Esophagus (tissue), 2 donors: ENCODE data around the gene PPP2R2B. TPM values are rescaled to one million over a fixed set of nuclear protein-coding genes. Genes with fewer than 3 reads are reported as not detected.

Experiments used
- H3K27ac ChIP-seq, 2 donors: one replicate each; pipeline ENCODE4 v1.5.1; 2013; ENCODE audit warnings: low read depth in 2 of 2, mild to moderate bottlenecking in 2 of 2, inconsistent platforms in 1 of 2, low read length in 1 of 2, moderate library complexity in 1 of 2
- H3K27me3 ChIP-seq, 2 donors: one replicate each; pipeline ENCODE4 v1.6.1; 2013; ENCODE audit warnings: low read length in 2 of 2, control low read depth in 1 of 2, mild to moderate bottlenecking in 1 of 2; ENCODE audit not compliant: insufficient read depth in 2 of 2, control insufficient read depth in 1 of 2
- H3K36me3 ChIP-seq, 2 donors: one replicate each; pipeline ENCODE4 v1.6.1; 2013; ENCODE audit warnings: low read length in 1 of 2; ENCODE audit not compliant: control insufficient read depth in 2 of 2, insufficient read depth in 2 of 2
- H3K4me1 ChIP-seq, 2 donors: one replicate each; pipeline ENCODE4 v1.6.1; 2013; ENCODE audit warnings: low read length in 1 of 2; ENCODE audit not compliant: control insufficient read depth in 2 of 2, insufficient read depth in 2 of 2
- H3K4me3 ChIP-seq, 2 donors: one replicate each; pipeline ENCODE4 v1.5.1; 2013; ENCODE audit warnings: low read length in 2 of 2, mild to moderate bottlenecking in 2 of 2, low read depth in 1 of 2, moderate library complexity in 1 of 2
- H3K9me3 ChIP-seq, 2 donors: one replicate each; pipeline ENCODE4 v1.6.1; 2013; ENCODE audit warnings: mild to moderate bottlenecking in 2 of 2, low read depth in 1 of 2, low read length in 1 of 2, moderate library complexity in 1 of 2; ENCODE audit not compliant: control insufficient read depth in 2 of 2, insufficient read depth in 1 of 2
- WGBS, 2 donors: extraction: QIAGEN DNeasy Blood & Tissue Kit; methylation state at CpG; one replicate each; pipeline ENCODE4 v1.1.7; 2013; 5-methylcytosine and 5-hydroxymethylcytosine counted together
- polyA plus RNA-seq, 2 donors: library from polyadenylated mRNA; stranded (reverse); fragments of 200-250 nt; gene quantifications; one replicate each; pipeline ENCODE4 v1.2.3, GENCODE V29; 2013
- donor health status: healthy with polysubstance abuse.
- donor health status: Bipolar disorder and iron deficiency.

Gene PPP2R2B
- polyA plus RNA-seq, 2 donors: 0.78 to 0.92 TPM

- no peaks in the 10 kb centered on the region for H3K9me3 ChIP-seq
- no peaks in the 10 kb centered on the region for H3K27me3 ChIP-seq
- no peaks in the 10 kb centered on the region for H3K36me3 ChIP-seq
- WGBS, 2 donors: 79 to 93% methylated on average over 1 of the region's 1 CpG
- no peaks in the 10 kb centered on the region for H3K4me1 ChIP-seq
- H3K27ac ChIP-seq: no peak overlapping the region
- no peak overlapping the region for H3K4me3 ChIP-seq
These were observed 216.3 kb downstream of the PPP2R2B start for GRCh38 chr5:146662229-146662628.

- Histone ChIP-seq H3K4me1 (no peaks in the 10 kb centered on the region), H3K9me3 (no peaks in the 10 kb centered on the region), H3K36me3 (no peaks in the 10 kb centered on the region), H3K4me3 (no peak overlapping the region), H3K27ac (no peak overlapping the region), H3K27me3 (no peaks in the 10 kb centered on the region)
- 71 to 77% methylated on average over 3 of the region's 3 CpGs for WGBS, 2 donors
These were observed 218.1 kb downstream of the PPP2R2B start for GRCh38 chr5:146660376-146660960.

- WGBS, 2 donors: 59 to 70% methylated on average over 3 of the region's 3 CpGs
- H3K27ac ChIP-seq: no peak overlapping the region
- H3K27me3 ChIP-seq: no peaks in the 10 kb centered on the region
- no peaks in the 10 kb centered on the region for H3K4me1 ChIP-seq
- H3K4me3 ChIP-seq: no peak overlapping the region
- no peaks in the 10 kb centered on the region for H3K9me3 ChIP-seq
- no peaks in the 10 kb centered on the region for H3K36me3 ChIP-seq
These were observed 218.6 kb downstream of the PPP2R2B start for GRCh38 chr5:146659961-146660360.

GRCh38 chr5:146656703-146657102 lies 221.9 kb downstream of the PPP2R2B start:
- H3K27ac ChIP-seq: no peak overlapping the region
- no peaks in the 10 kb centered on the region for H3K36me3 ChIP-seq
- H3K9me3 ChIP-seq: no peaks in the 10 kb centered on the region
- no peaks in the 10 kb centered on the region for H3K27me3 ChIP-seq
- WGBS, 2 donors: 86 to 88% methylated on average over 7 of the region's 7 CpGs
- H3K4me3 ChIP-seq: no peak overlapping the region
- H3K4me1 ChIP-seq: no peaks in the 10 kb centered on the region

GRCh38 chr5:146653560-146653959 lies 225.0 kb downstream of the PPP2R2B start:
- Histone ChIP-seq H3K27ac (no peak overlapping the region), H3K4me1 (no peaks in the 10 kb centered on the region), H3K36me3 (no peaks in the 10 kb centered on the region), H3K27me3 (no peaks in the 10 kb centered on the region), H3K9me3 (no peaks in the 10 kb centered on the region), H3K4me3 (no peak overlapping the region)
- 74 to 81% methylated on average over 7 of the region's 7 CpGs for WGBS, 2 donors

- no peak overlapping the region for H3K4me3 ChIP-seq
- WGBS, 2 donors: 90 to 94% methylated on average over 1 of the region's 1 CpG
- no peaks in the 10 kb centered on the region for H3K36me3 ChIP-seq
- H3K27ac ChIP-seq: no peak overlapping the region
- no peaks in the 10 kb centered on the region for H3K4me1 ChIP-seq
- no peaks in the 10 kb centered on the region for H3K9me3 ChIP-seq
- no peaks in the 10 kb centered on the region for H3K27me3 ChIP-seq
These were observed 226.0 kb downstream of the PPP2R2B start for GRCh38 chr5:146652547-146652946.

GRCh38 chr5:146647656-146648199 lies 230.8 kb downstream of the PPP2R2B start:
- no peaks in the 10 kb centered on the region for H3K4me1 ChIP-seq
- no peaks in the 10 kb centered on the region for H3K27me3 ChIP-seq
- no peaks in the 10 kb centered on the region for H3K9me3 ChIP-seq
- no peak overlapping the region for H3K4me3 ChIP-seq
- WGBS, 2 donors: 49 to 59% methylated on average over 3 of the region's 3 CpGs
- no peak overlapping the region for H3K27ac ChIP-seq
- H3K36me3 ChIP-seq: no peaks in the 10 kb centered on the region

GRCh38 chr5:146646441-146646840 lies 232.1 kb downstream of the PPP2R2B start:
- Histone ChIP-seq H3K36me3 (no peaks in the 10 kb centered on the region), H3K4me3 (no peak overlapping the region), H3K9me3 (no peaks in the 10 kb centered on the region), H3K27me3 (no peaks in the 10 kb centered on the region), H3K4me1 (no peaks in the 10 kb centered on the region), H3K27ac (no peak overlapping the region)
- WGBS, 2 donors: 75 to 80% methylated on average over 1 of the region's 1 CpG

GRCh38 chr5:146645342-146645741 lies 233.2 kb downstream of the PPP2R2B start:
- no peaks in the 10 kb centered on the region for H3K36me3 ChIP-seq
- no peak overlapping the region for H3K4me3 ChIP-seq
- WGBS, 2 donors: 42 to 74% methylated on average over 1 of the region's 1 CpG
- no peaks in the 10 kb centered on the region for H3K9me3 ChIP-seq
- no peaks in the 10 kb centered on the region for H3K27me3 ChIP-seq
- H3K4me1 ChIP-seq: no peaks in the 10 kb centered on the region
- no peak overlapping the region for H3K27ac ChIP-seq

GRCh38 chr5:146644831-146645230 lies 233.7 kb downstream of the PPP2R2B start:
- no peak overlapping the region for H3K4me3 ChIP-seq
- no peaks in the 10 kb centered on the region for H3K27me3 ChIP-seq
- no peak overlapping the region for H3K27ac ChIP-seq
- 80 to 84% methylated on average over 3 of the region's 3 CpGs for WGBS, 2 donors
- no peaks in the 10 kb centered on the region for H3K4me1 ChIP-seq
- H3K36me3 ChIP-seq: no peaks in the 10 kb centered on the region
- H3K9me3 ChIP-seq: no peaks in the 10 kb centered on the region
